HL-60/S4 treated with retinoic acid at 250 ng/mL for 4 days and 3 days (cell line): ENCODE measurements around the gene LRRC10.

Experiments
- in situ Hi-C: fragments of 300-500 bp; cut with MboI; formaldehyde crosslinking; loops from 2 replicates; pipeline ENCODE4 v1.7.0; 2022; ENCODE audit warnings: low sequenced_read_pairs

LRRC10 gene

GRCh38 chr12:69570545-69571399, 39.9 kb downstream of the LRRC10 start:
- in situ Hi-C loops, result loop anchor here (25.0 kb wide), 1 partner anchor 283 kb away; no protein-coding TSS in a partner anchor

- in situ Hi-C loops, result loop anchor here (25.0 kb wide), 1 partner anchor 283 kb away; no protein-coding TSS in a partner anchor
Observed at GRCh38 chr12:69570000-69570516, 40.6 kb downstream of the LRRC10 start.

- in situ Hi-C loops, result loop anchor here (25.0 kb wide), 1 partner anchor 282 kb away; no protein-coding TSS in a partner anchor
Observed at GRCh38 chr12:69569236-69569635, 41.5 kb downstream of the LRRC10 start.

GRCh38 chr12:69566603-69567002, 44.1 kb downstream of the LRRC10 start:
- in situ Hi-C loops, result loop anchor here (25.0 kb wide), 1 partner anchor 279 kb away; no protein-coding TSS in a partner anchor

- in situ Hi-C loops, result loop anchor here (25.0 kb wide), 1 partner anchor 276 kb away; no protein-coding TSS in a partner anchor
Observed at GRCh38 chr12:69563166-69563762, 47.4 kb downstream of the LRRC10 start.
